ENCODE results near the gene LIPE. TPM values are rescaled to one million over a fixed set of nuclear protein-coding genes. Genes with fewer than 3 reads are reported as not detected.
A peak's percentile ranks its signal among the peaks of the same experiment; 100 is the strongest.

LIPE gene
- total RNA-seq, 1 experiment from 2014 or later, result 21.7 TPM

DNA sequence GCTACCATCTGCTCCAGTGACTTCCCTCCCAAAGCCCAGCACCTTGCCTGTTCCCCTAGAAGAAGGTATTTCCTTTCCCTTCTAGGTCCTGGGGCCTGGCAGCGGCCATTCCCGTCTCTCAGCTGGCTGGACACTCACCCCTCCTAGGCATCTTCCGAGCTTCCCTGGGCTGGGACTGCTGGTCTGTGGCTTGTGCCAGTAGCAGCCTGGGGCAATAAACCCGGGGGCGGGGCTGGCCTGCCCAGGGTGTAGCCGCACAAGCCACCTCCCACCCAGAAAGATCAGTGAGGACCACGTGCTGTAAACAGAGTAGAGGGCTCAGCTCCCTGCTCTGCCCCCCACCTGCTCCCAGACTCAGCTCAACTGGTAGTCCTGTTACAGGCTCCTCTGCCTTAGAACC is 15.0 kb downstream of the LIPE start:
- POLR2A ChIA-PET, result interaction anchor here (1.1 kb wide), 1 partner anchor 16 kb away, joined by 4 read pairs; no protein-coding TSS in a partner anchor
- CTCF ChIA-PET, result interaction anchor here (0.5 to 1.3 kb wide), 2 partner anchors 11 to 30 kb away, joined by 3 to 6 read pairs; no protein-coding TSS in a partner anchor
- Mint-ChIP-seq H3K36me3 (ENCODE audit: insufficient read depth, unreplicated experiment) (peaks cover 6% of the 10 kb centered on the region), H3K27me3 (ENCODE audit: insufficient read depth, unreplicated experiment) (no peaks in the 10 kb centered on the region), H3K27ac (ENCODE audit: unreplicated experiment) (no peak overlapping the region), H3K4me3 (ENCODE audit: unreplicated experiment) (no peak overlapping the region), H3K4me1 (ENCODE audit: low read depth, unreplicated experiment) (peaks cover 5% of the 10 kb centered on the region), H3K9me3 (ENCODE audit: unreplicated experiment) (no peaks in the 10 kb centered on the region)
- no peaks in the 10 kb centered on the region for H3K9me3 ChIP-seq
- no peaks in the 10 kb centered on the region for H3K4me1 ChIP-seq
- intact Hi-C loops (cut with micrococcal nuclease; ENCODE audit: unreplicated experiment), result no loop called here
- H3K4me3 ChIP-seq (ENCODE audit: low read depth, low read length), result no peak overlapping the region
- DNase-seq, result peak in 1 of 2 experiments; percentile 45
- BruUV-seq (replicated peaks), result no TSS peak
- TF ChIP-seq CTCF (IDR thresholded peaks at IDR 0.05; ENCODE audit: insufficient read depth in 1 of 2, low read depth in 1 of 2, low read length in 1 of 2, severe bottlenecking in 1 of 2, unreplicated experiment in 1 of 2), result no peak
- no peaks in the 10 kb centered on the region for H3K27me3 ChIP-seq (replicated peaks; ENCODE audit: control insufficient read depth, insufficient read depth, low read length)
- H3K36me3 ChIP-seq (ENCODE audit: control insufficient read depth, insufficient read depth, low read length), result no peaks in the 10 kb centered on the region

- DNase-seq, result no peak
- no peak for TF ChIP-seq CTCF (IDR thresholded peaks at IDR 0.05; ENCODE audit: insufficient read depth in 1 of 2, low read depth in 1 of 2, low read length in 1 of 2, severe bottlenecking in 1 of 2, unreplicated experiment in 1 of 2)
- Mint-ChIP-seq H3K27me3 (ENCODE audit: insufficient read depth, unreplicated experiment) (no peaks in the 10 kb centered on the region), H3K4me3 (ENCODE audit: unreplicated experiment) (no peak overlapping the region), H3K9me3 (ENCODE audit: unreplicated experiment) (no peaks in the 10 kb centered on the region), H3K27ac (ENCODE audit: unreplicated experiment) (no peak overlapping the region), H3K36me3 (ENCODE audit: insufficient read depth, unreplicated experiment) (peaks cover 6% of the 10 kb centered on the region), H3K4me1 (ENCODE audit: low read depth, unreplicated experiment) (peaks cover 5% of the 10 kb centered on the region)
- Histone ChIP-seq H3K36me3 (ENCODE audit: control insufficient read depth, insufficient read depth, low read length) (no peaks in the 10 kb centered on the region), H3K27me3 (replicated peaks; ENCODE audit: control insufficient read depth, insufficient read depth, low read length) (no peaks in the 10 kb centered on the region), H3K9me3 (no peaks in the 10 kb centered on the region), H3K4me3 (ENCODE audit: low read depth, low read length) (no peak overlapping the region), H3K4me1 (no peaks in the 10 kb centered on the region)
- BruUV-seq (replicated peaks), result no TSS peak
- ChIA-PET POLR2A (interaction anchor here (1.1 kb wide), 1 partner anchor 15 kb away, joined by 4 read pairs; no protein-coding TSS in a partner anchor), CTCF (interaction anchor here (0.5 kb wide), 1 partner anchor 30 kb away, joined by 3 read pairs; no protein-coding TSS in a partner anchor)
- intact Hi-C loops (cut with micrococcal nuclease; ENCODE audit: unreplicated experiment), result no loop called here
These were observed 15.5 kb downstream of the LIPE start for GRCh38 chr19:42411581-42412178.

DNA sequence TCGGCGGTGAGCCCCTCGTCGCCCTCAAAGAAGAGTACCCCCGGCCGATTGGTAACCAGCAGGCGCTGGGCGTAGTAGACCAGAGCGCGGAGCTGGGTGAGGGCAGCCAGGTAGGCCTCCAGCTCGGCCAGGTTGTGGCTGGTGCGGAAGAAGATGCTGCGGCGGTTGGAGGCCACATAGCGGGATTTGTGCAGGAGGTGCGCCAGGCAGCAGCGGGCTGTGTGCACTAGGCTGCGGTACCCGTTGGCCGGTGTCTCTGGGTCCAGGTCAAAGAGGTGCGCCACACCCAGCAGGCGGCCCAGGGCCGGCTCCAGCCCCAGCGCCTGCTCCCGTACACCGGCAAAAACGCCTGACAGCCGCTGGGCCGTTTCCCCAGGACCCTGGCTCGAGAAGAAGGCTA is 16.8 kb downstream of the LIPE start:
- Histone ChIP-seq H3K4me1 (no peaks in the 10 kb centered on the region), H3K36me3 (ENCODE audit: control insufficient read depth, insufficient read depth, low read length) (no peaks in the 10 kb centered on the region), H3K4me3 (ENCODE audit: low read depth, low read length) (no peak overlapping the region), H3K9me3 (no peaks in the 10 kb centered on the region), H3K27me3 (replicated peaks; ENCODE audit: control insufficient read depth, insufficient read depth, low read length) (no peaks in the 10 kb centered on the region)
- Mint-ChIP-seq H3K9me3 (ENCODE audit: unreplicated experiment) (no peaks in the 10 kb centered on the region), H3K4me3 (ENCODE audit: unreplicated experiment) (no peak overlapping the region), H3K27me3 (ENCODE audit: insufficient read depth, unreplicated experiment) (no peaks in the 10 kb centered on the region), H3K4me1 (ENCODE audit: low read depth, unreplicated experiment) (peaks cover 5% of the 10 kb centered on the region), H3K27ac (ENCODE audit: unreplicated experiment) (no peak overlapping the region), H3K36me3 (ENCODE audit: insufficient read depth, unreplicated experiment) (peaks cover 6% of the 10 kb centered on the region)
- ChIA-PET CTCF (no interaction called here), POLR2A (no interaction called here)
- intact Hi-C loops (cut with micrococcal nuclease; ENCODE audit: unreplicated experiment), result no loop called here
- no peak for DNase-seq
- no TSS peak for BruUV-seq (replicated peaks)
- TF ChIP-seq CTCF (IDR thresholded peaks at IDR 0.05; ENCODE audit: insufficient read depth in 1 of 2, low read depth in 1 of 2, low read length in 1 of 2, severe bottlenecking in 1 of 2, unreplicated experiment in 1 of 2), result no peak
